AG09309 (cell line): Measurements from ENCODE around the gene BNC2.

Experiments
- DNase-seq: peaks from one replicate; pipeline ENCODE4 v3.0.0-alpha.2; 2010; ENCODE audit warnings: low read depth
- H3K4me3 ChIP-seq: 2 replicates; pipeline ENCODE4 v1.5.1; 2011; ENCODE audit warnings: mild to moderate bottlenecking, low read depth, low read length, moderate library complexity; ENCODE audit not compliant: control insufficient read depth
- TF ChIP-seq, protein P1 (sequence below): IDR thresholded peaks from 2 replicates; pipeline ENCODE4 v1.5.1; 2011; ENCODE audit warnings: mild to moderate bottlenecking, low read depth, low read length, inconsistent platforms; ENCODE audit not compliant: insufficient read depth, control insufficient read depth; ENCODE audit errors: missing control alignments

BNC2 gene

DNA sequence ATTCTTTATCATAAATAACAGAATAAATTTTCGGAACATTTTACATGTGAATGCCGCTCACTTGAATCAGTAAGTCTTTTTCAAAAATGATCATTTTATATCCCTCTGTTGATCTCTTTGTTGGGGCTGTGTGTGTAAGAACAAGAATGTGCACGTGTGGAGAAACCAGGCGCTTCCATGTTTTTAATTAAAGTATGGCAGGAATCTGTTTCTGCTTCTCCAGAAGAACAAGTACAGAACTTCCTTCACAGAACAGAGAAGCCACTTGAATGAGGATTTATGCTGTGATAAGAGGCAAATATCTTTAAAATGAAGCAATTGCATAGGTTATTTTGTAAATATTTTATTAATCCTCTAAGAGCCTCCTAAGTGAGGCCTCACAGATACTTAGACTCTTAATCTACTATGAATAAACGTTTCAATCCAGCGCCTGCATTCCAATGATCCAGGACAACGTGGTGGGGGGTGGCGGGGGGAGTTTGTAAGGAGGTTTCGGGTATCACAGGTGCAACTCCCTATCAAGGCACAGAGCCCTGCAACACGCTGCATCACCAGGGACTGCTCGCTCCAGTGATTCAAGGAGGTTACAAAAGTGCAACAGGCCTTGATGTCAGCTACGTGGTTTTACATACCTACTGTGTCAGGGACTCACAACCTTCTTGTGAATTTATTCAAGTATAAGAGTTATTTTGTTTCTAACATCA lies 409.2 kb downstream of the BNC2 start:
- DNase-seq: no peak
- TF ChIP-seq, protein P1, sequence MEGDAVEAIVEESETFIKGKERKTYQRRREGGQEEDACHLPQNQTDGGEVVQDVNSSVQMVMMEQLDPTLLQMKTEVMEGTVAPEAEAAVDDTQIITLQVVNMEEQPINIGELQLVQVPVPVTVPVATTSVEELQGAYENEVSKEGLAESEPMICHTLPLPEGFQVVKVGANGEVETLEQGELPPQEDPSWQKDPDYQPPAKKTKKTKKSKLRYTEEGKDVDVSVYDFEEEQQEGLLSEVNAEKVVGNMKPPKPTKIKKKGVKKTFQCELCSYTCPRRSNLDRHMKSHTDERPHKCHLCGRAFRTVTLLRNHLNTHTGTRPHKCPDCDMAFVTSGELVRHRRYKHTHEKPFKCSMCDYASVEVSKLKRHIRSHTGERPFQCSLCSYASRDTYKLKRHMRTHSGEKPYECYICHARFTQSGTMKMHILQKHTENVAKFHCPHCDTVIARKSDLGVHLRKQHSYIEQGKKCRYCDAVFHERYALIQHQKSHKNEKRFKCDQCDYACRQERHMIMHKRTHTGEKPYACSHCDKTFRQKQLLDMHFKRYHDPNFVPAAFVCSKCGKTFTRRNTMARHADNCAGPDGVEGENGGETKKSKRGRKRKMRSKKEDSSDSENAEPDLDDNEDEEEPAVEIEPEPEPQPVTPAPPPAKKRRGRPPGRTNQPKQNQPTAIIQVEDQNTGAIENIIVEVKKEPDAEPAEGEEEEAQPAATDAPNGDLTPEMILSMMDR: no peak
- H3K4me3 ChIP-seq: no peak overlapping the region

DNA sequence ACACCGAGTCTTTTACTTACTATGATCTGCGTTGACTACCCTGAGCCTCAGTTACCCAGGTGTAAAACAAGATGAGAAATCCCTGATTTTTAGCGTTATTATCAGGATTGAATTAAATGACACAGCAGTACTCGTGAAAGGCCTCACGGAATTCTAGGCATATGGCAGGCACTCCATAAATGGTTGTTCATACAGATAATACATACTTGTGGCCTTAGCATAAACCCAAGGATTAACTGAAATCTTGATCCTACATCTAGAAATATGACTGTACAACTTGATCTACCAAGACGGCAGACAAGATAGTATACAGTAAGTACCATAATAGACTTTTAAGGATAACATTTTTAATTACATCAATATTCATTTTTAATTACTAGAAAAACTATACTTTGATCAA lies 409.8 kb downstream of the BNC2 start:
- no peak overlapping the region for H3K4me3 ChIP-seq
- TF ChIP-seq, protein P1: no peak
- DNase-seq: no peak

DNA sequence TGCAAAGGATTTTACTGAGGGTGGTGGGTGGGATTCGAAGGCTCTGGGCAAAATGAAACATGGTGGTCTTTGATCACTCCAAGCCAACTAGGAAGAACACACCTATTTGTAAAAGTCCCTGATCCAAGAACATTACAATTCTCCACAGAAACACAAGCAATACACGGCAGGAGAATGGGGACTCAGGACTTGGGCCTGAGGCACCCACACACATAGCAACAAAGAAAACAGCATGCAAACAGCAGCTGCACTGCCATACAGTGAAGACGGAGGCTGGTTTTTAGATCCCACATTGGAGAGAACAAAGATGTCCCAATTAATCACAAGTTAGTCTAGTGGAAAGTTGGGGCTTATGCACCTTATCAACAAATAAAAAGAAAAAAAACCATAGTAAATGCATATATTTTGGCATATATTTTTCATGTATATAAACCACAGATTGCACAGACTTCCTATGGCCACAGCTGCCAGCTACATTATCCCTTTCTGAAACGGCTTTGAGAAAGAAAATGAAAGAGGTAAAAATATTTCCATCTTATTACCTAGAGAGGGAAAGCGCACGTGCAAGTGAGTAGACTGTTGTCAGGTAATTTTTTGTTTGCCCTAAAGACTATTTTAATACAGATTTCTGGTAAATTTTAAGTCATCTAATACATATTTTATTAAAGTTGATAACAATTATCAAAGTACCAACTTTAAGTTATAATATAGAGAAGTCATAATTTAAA lies 410.9 kb downstream of the BNC2 start:
- DNase-seq: no peak
- H3K4me3 ChIP-seq: no peak overlapping the region
- TF ChIP-seq, protein P1: no peak

DNA sequence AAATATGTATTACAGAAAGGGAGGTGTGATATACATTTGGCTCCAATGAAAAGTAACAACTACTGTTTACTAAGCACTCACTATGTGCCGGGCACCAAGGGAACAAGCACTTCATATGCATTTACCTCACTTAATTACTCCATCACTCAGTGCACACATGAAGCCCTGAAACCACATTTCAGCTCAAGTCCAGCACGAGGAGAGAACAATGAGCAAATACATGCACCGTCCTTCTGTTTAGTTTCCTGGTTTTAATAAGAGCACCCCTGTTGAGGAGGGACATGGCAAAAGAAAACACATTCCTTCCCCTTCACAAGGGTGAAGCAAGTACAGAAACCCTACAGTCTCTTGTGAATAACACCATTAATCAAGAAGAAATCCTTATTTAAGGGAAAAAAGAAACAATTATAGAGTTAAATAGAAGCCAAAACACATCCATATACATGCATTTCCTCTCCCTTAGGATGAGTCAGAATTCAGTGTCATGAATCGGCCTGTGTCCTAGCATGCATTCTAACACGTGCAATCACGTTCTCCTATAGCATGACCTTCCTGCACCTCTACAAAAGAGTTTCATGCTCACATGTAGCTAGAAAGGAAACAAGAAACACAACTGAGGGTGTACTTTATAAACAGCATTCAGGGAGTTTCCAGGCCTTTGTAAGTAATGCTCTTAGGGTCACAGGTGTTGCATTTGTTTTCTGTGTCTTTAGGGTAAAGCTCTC lies 411.6 kb downstream of the BNC2 start:
- TF ChIP-seq, protein P1: no peak
- H3K4me3 ChIP-seq: no peak overlapping the region
- DNase-seq: no peak

DNA sequence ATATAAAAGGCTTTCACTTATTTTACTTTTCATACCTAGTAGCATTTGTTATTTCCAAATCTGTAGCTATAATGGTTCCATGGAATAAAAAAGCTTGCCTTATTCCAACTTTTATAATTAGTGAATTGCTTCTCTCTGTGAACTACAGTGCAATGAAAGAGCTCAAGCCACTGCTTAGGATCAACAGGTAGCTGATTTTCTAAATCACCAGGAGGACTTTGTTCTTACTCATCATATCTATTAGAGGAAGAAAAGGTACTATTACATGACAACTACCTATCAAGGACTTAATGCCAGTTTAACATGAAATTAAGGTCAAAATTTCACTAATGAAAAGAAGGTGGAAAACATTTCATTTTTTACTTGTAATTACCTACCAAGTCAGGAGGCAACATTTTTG lies 414.6 kb downstream of the BNC2 start:
- DNase-seq: no peak
- no peak overlapping the region for H3K4me3 ChIP-seq
- TF ChIP-seq, protein P1: no peak

DNA sequence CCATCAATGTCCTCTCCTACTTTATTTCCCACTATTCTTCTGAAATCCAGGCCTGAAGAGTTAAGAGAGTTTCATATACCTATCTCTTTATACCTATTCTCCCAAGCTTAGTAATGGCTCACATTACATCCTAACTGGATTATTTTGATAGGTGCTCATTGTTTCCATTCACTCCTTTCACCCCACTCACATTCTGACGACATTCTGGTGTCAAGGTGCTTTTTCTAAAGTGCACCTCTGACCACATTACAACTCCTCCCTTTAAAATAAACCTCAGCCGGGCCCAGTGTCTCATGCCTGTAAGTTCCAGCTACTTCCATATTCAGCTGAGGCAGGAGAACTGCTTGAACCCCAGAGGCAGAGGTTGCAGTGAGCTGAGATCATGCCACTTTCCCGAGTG lies 417.1 kb downstream of the BNC2 start:
- DNase-seq: no peak
- H3K4me3 ChIP-seq: no peak overlapping the region
- TF ChIP-seq, protein P1: no peak
